ENCODE data around the gene TJP1.

Gene TJP1

DNA sequence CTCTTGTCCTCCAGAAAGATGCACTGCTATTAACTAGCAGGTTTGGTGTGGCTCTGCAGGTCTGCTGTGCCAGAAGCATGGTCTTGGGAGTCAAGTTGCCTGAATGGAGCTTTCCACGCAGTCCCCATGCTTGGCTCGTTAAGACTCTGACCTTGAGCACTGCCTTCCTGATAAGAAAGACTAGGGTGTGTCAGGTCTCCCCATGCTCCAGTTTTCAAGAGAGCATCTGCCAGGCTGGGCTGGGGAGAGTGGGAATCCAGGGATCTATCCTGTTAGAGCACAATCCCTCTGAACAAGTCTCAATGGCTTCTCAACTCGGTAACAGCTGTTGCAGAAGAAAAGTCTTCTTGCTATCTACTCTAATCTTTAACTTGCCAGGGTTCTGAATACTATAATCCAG, 98.2 kb downstream of the TJP1 start:
- peaks cover 91% of the 10 kb centered on the region for H3K36me3 ChIP-seq (ENCODE audit: insufficient read depth, low read length)
- H3K9ac ChIP-seq (ENCODE audit: low read depth, low read length), result no peak overlapping the region
- H3K4me1 ChIP-seq (ENCODE audit: control insufficient read depth, insufficient read depth, low read length), result no peaks in the 10 kb centered on the region
- H3K4me2 ChIP-seq (ENCODE audit: low read length), result no peak overlapping the region
- peaks cover 2% of the 10 kb centered on the region for H3K9me3 ChIP-seq (replicated peaks; ENCODE audit: low read length)
- no peaks in the 10 kb centered on the region for H3K27me3 ChIP-seq (ENCODE audit: control insufficient read depth, insufficient read depth, low read length)
- H3K4me3 ChIP-seq (ENCODE audit: low read length), result no peak overlapping the region

DNA sequence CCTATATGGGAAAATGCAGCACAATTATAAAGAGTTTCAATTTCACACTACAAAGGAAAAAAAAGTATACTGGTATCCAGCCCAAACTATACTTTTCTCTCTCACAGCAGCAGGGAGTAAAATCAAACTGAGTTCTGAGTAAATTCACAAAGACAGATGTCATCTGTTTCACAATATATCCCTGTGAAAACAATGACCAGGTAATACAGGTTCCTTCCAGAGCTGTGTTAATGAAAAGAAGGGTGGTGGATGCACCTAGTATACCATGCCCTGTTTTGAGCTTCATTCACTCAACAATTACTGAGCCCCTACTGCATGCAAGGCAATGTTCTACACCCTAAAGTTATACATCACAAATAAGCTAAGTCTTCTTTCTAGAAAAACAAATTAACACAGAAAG, 108.5 kb downstream of the TJP1 start:
- no peak overlapping the region for H3K4me2 ChIP-seq (ENCODE audit: low read length)
- H3K4me3 ChIP-seq (ENCODE audit: low read length), result no peak overlapping the region
- H3K27me3 ChIP-seq (ENCODE audit: control insufficient read depth, insufficient read depth, low read length), result no peaks in the 10 kb centered on the region
- H3K9ac ChIP-seq (ENCODE audit: low read depth, low read length), result no peak overlapping the region
- no peaks in the 10 kb centered on the region for H3K9me3 ChIP-seq (replicated peaks; ENCODE audit: low read length)
- H3K36me3 ChIP-seq (ENCODE audit: insufficient read depth, low read length), result peaks cover 82% of the 10 kb centered on the region
- peaks cover 9% of the 10 kb centered on the region for H3K4me1 ChIP-seq (ENCODE audit: control insufficient read depth, insufficient read depth, low read length)

DNA sequence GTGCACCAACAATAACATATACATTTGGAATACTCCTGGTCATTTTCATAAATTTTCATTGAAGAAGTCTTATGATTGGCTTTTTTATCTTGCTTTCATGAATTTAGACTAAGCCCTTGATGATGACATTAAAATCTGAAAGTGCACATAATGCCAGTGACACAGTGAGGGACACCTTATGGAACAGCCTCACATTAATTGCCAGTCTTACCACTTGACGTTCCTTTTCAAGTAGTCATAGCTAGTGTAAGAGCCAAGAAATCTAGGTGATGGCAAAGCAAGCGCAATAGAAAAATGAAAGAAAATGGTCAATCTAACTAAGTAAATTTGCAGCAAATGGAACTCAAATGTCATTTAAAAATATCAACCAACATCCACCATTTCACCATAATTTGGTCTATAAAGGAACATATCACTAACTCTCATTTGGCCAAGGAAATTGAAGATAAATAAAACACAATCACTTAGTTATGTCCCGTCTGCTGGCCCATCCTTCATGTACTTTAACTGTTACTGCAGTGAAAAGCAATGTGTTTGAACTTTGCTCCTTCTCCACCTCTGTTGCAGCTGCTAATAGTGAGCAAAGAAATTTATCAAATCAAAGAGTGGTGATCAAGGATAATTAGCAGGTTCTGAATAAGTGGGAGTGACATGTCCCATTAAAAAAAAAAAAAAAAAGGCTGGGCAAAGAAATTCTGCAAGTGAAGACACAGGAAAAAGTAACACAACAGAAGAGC, 110.0 kb downstream of the TJP1 start:
- no peak overlapping the region for H3K4me3 ChIP-seq (ENCODE audit: low read length)
- no peaks in the 10 kb centered on the region for H3K9me3 ChIP-seq (replicated peaks; ENCODE audit: low read length)
- no peaks in the 10 kb centered on the region for H3K27me3 ChIP-seq (ENCODE audit: control insufficient read depth, insufficient read depth, low read length)
- H3K9ac ChIP-seq (ENCODE audit: low read depth, low read length), result no peak overlapping the region
- peaks cover 79% of the 10 kb centered on the region for H3K36me3 ChIP-seq (ENCODE audit: insufficient read depth, low read length)
- H3K4me2 ChIP-seq (ENCODE audit: low read length), result no peak overlapping the region
- peaks cover 9% of the 10 kb centered on the region for H3K4me1 ChIP-seq (ENCODE audit: control insufficient read depth, insufficient read depth, low read length)

DNA sequence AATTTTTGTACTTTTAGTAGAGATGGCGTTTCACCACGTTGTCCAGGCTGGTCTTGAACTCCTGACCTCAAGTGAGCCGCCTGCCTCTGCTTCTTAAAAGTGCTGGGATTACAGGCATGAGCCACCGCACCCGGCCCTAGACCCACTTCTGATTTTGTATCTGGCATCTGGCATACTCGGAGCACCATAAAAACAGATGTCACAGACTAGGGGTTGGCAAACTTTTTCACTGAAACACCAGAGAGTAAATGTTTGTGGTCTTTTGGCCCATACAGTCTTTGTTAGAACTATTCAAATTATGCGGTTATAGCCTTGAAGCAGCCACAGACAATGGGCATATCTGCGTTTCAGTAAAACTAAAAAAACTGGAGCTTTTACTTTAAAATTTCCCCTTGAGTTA, 110.7 kb downstream of the TJP1 start:
- no peak overlapping the region for H3K4me2 ChIP-seq (ENCODE audit: low read length)
- peaks cover 9% of the 10 kb centered on the region for H3K4me1 ChIP-seq (ENCODE audit: control insufficient read depth, insufficient read depth, low read length)
- no peaks in the 10 kb centered on the region for H3K27me3 ChIP-seq (ENCODE audit: control insufficient read depth, insufficient read depth, low read length)
- no peaks in the 10 kb centered on the region for H3K9me3 ChIP-seq (replicated peaks; ENCODE audit: low read length)
- H3K9ac ChIP-seq (ENCODE audit: low read depth, low read length), result no peak overlapping the region
- H3K4me3 ChIP-seq (ENCODE audit: low read length), result no peak overlapping the region
- H3K36me3 ChIP-seq (ENCODE audit: insufficient read depth, low read length), result peaks cover 79% of the 10 kb centered on the region

DNA sequence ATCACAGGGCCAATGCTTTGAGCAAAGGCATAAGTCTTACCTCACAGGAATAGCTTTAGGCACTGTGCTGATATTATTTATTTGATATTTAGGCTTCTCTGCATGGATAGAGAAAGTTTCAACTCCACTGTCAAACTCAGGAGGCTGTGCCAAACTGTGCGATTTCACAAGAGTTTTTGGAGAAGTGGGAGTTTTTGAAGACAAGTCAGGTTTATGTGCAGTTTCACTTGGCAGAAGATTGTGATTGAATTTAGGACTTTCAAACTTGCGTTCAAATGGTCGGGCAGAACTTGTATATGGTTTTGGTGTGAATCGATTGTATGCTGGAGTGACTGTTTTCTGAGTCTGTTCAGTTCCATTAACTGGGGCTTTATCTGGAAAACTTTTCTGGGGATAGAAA, 113.7 kb downstream of the TJP1 start:
- Histone ChIP-seq H3K4me2 (ENCODE audit: low read length) (no peak overlapping the region), H3K9me3 (replicated peaks; ENCODE audit: low read length) (no peaks in the 10 kb centered on the region), H3K4me3 (ENCODE audit: low read length) (no peak overlapping the region), H3K9ac (ENCODE audit: low read depth, low read length) (no peak overlapping the region), H3K36me3 (ENCODE audit: insufficient read depth, low read length) (peaks cover 86% of the 10 kb centered on the region), H3K27me3 (ENCODE audit: control insufficient read depth, insufficient read depth, low read length) (no peaks in the 10 kb centered on the region), H3K4me1 (ENCODE audit: control insufficient read depth, insufficient read depth, low read length) (peaks cover 9% of the 10 kb centered on the region)

DNA sequence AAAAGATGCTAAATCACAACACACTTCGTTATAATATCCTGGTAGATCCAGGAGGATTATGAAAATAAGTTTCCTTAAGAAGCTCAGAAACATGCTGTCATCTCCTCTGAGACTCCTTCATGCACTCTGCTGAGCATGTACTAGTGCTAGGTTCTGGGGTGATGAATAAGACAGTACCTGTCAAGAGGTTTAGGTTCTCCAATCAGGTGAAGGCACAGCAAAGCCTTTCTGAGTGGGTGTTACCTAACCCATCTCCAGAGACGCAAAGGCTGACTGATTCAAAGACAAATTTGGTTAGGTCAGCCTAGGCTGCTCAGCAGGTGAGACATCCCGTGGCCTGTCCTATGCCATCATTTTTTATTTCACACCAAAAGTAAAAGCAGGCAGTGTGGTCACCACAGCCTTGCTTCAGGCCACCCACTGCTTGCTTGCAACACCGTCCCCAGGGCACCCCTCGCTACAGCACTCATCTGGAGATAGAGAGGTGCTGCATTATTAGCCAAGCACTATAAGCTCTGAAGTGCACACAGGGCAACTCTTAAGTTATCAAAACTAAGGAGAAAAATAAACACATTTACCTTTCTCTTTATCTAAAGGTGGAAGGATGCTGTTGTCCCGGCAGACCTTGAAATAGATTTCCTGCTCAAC, 117.2 kb downstream of the TJP1 start:
- Histone ChIP-seq H3K36me3 (ENCODE audit: insufficient read depth, low read length) (peaks cover 82% of the 10 kb centered on the region), H3K9me3 (replicated peaks; ENCODE audit: low read length) (no peaks in the 10 kb centered on the region), H3K9ac (ENCODE audit: low read depth, low read length) (no peak overlapping the region), H3K27me3 (ENCODE audit: control insufficient read depth, insufficient read depth, low read length) (no peaks in the 10 kb centered on the region), H3K4me2 (ENCODE audit: low read length) (no peak overlapping the region), H3K4me3 (ENCODE audit: low read length) (no peak overlapping the region), H3K4me1 (ENCODE audit: control insufficient read depth, insufficient read depth, low read length) (no peaks in the 10 kb centered on the region)

DNA sequence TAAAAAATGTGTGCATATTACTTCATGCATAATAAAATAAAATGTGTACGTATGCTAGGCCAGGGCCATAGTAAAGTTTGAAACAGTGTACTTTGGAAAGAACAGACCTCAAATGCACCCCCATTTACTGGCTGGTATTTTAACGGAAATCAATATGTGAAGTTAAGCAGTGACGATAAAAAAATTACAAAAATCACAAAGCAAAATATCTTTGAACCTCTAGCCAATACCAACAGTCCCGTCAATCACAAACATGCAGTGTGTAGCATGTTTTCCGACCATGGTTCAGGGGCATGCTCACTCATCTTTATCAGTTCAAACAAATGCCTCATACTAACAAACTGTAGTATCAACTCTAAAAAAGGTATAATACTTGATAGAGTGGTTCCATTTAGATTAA, 121.1 kb downstream of the TJP1 start:
- no peak overlapping the region for H3K9ac ChIP-seq (ENCODE audit: low read depth, low read length)

DNA sequence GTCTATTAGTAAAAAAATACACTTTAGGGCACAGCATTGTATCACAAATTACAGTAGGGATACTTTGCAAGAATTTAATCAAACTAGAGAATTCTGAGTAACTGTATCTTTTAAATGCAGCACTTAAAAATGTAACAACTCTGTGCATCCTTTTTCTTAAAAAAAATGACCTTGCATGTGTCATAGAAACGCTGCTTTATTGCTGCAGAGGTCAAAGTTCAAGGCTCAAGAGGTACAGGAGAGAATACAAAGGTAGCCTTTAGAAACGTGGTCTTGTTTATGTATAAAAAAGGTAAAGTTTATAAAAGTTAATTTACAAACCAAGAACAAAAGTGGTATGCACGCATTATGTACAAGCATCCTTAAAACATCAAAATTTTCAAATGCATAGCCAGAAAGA, 122.0 kb downstream of the TJP1 start:
- Histone ChIP-seq H3K4me2 (ENCODE audit: low read length) (no peak overlapping the region), H3K36me3 (ENCODE audit: insufficient read depth, low read length) (peaks cover 68% of the 10 kb centered on the region), H3K27me3 (ENCODE audit: control insufficient read depth, insufficient read depth, low read length) (no peaks in the 10 kb centered on the region), H3K4me1 (ENCODE audit: control insufficient read depth, insufficient read depth, low read length) (peaks cover 15% of the 10 kb centered on the region), H3K9ac (ENCODE audit: low read depth, low read length) (no peak overlapping the region), H3K9me3 (replicated peaks; ENCODE audit: low read length) (no peaks in the 10 kb centered on the region), H3K4me3 (ENCODE audit: low read length) (no peak overlapping the region)

More for the DNA sequence above, 121.1 kb downstream of the TJP1 start:
- Histone ChIP-seq H3K27me3 (ENCODE audit: control insufficient read depth, insufficient read depth, low read length) (no peaks in the 10 kb centered on the region), H3K4me1 (ENCODE audit: control insufficient read depth, insufficient read depth, low read length) (peaks cover 15% of the 10 kb centered on the region), H3K4me2 (ENCODE audit: low read length) (no peak overlapping the region), H3K36me3 (ENCODE audit: insufficient read depth, low read length) (peaks cover 74% of the 10 kb centered on the region), H3K9me3 (replicated peaks; ENCODE audit: low read length) (no peaks in the 10 kb centered on the region), H3K4me3 (ENCODE audit: low read length) (no peak overlapping the region)

DNA sequence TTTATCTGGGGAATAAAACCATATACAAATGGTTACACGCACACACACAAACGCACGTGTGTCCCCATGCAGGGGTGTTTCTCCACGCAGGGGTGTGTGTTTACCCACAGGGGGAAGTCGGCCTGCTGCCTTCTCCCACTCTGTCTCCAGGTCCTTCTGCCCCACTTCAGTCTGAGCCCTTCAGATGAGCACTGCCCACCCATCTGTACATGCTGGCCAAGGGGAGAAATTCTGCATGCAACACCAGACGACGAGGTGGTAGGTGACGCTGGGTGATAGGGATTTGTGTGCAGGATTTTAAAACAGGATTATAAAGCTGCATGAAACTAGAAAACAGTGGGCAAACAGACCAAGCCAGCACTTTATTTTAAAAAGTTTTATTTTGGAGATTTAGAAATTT, 122.5 kb downstream of the TJP1 start:
- peaks cover 63% of the 10 kb centered on the region for H3K36me3 ChIP-seq (ENCODE audit: insufficient read depth, low read length)
- no peaks in the 10 kb centered on the region for H3K27me3 ChIP-seq (ENCODE audit: control insufficient read depth, insufficient read depth, low read length)
- H3K4me1 ChIP-seq (ENCODE audit: control insufficient read depth, insufficient read depth, low read length), result peaks cover 15% of the 10 kb centered on the region
- H3K4me2 ChIP-seq (ENCODE audit: low read length), result no peak overlapping the region
- H3K4me3 ChIP-seq (ENCODE audit: low read length), result no peak overlapping the region
- H3K9me3 ChIP-seq (replicated peaks; ENCODE audit: low read length), result no peaks in the 10 kb centered on the region
- no peak overlapping the region for H3K9ac ChIP-seq (ENCODE audit: low read depth, low read length)

DNA sequence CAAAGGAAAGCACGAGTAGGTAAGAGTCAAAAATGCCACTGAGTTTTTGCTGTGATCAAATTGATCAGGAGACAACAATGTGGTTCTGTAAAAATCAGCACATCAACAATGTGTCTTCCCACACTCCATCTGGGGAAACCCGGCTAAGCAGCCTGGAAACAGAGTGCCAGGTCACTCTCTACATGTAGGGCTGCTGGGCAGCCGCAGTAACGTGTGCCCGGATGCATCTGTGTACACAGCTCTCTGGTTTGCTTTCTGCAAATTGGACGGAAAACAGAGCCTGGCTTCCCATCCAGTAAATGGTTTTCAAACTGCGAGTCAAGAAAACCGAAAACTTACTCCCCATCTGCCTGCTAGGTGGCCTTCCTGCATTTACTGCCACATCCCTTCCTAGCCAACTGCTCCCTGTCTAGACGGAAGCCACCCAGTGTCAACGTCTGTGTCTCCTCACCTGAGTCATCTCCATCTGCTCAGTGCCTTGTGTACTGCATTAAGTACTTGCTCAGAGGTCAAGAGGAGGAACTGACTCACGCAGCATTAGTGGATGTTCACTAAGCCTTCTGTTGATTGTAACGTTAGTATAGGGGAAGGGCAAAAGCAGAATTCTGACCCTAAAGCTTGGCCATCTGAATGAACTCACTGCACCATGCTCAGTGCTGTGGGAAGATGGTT, 124.1 kb downstream of the TJP1 start:
- H3K4me2 ChIP-seq (ENCODE audit: low read length), result no peak overlapping the region
- H3K4me1 ChIP-seq (ENCODE audit: control insufficient read depth, insufficient read depth, low read length), result peaks cover 20% of the 10 kb centered on the region
- no peaks in the 10 kb centered on the region for H3K27me3 ChIP-seq (ENCODE audit: control insufficient read depth, insufficient read depth, low read length)
- H3K9ac ChIP-seq (ENCODE audit: low read depth, low read length), result no peak overlapping the region
- peaks cover 49% of the 10 kb centered on the region for H3K36me3 ChIP-seq (ENCODE audit: insufficient read depth, low read length)
- H3K4me3 ChIP-seq (ENCODE audit: low read length), result no peak overlapping the region
- H3K9me3 ChIP-seq (replicated peaks; ENCODE audit: low read length), result no peaks in the 10 kb centered on the region

DNA sequence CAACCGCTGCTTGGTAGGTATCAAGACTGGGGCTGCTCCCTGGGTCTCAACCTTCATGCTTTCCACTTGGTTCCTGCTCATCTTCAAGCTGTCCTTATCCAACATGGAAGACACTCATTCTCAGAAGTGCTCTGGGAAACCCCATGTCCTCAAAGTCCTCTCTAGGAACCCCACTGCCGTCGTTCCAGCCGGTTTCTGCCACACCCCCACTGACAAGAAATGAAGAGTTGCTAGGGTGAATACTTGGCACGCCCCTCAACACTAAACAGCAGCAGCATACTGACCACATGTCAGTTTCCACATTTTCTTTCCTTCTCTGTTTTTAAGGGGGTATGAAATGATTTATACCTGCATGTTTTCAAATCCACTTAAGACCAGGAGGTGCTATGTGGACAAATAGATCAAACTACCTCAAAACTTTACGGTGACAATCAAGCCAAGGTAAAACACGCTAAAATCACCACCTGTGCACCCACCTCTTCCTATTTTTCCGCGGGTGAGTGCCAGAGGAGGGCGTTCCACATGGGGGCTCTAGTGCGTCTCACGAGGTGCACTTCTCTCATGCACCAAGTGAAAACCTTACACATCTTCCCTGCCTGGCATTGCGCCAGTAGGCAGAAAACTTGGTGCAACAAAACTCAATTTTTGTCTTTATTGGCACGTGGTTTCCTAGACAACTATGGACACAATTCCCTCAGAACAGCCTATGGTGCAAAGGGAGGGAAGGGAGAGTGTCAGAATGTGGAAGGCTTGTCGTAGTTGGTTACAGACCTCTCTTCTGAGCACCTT, 125.1 kb downstream of the TJP1 start:
- Histone ChIP-seq H3K4me2 (ENCODE audit: low read length) (no peak overlapping the region), H3K9ac (ENCODE audit: low read depth, low read length) (no peak overlapping the region), H3K36me3 (ENCODE audit: insufficient read depth, low read length) (peaks cover 40% of the 10 kb centered on the region), H3K4me3 (ENCODE audit: low read length) (no peak overlapping the region), H3K9me3 (replicated peaks; ENCODE audit: low read length) (no peaks in the 10 kb centered on the region), H3K27me3 (ENCODE audit: control insufficient read depth, insufficient read depth, low read length) (no peaks in the 10 kb centered on the region), H3K4me1 (ENCODE audit: control insufficient read depth, insufficient read depth, low read length) (peaks cover 21% of the 10 kb centered on the region)
